ENCODE data around the gene RBP5. TPM values are rescaled to one million over a fixed set of nuclear protein-coding genes. Genes with fewer than 3 reads are reported as not detected.

Gene RBP5
- total RNA-seq, 1 experiment from 2014 or later: not detected

GRCh38 chr12:7136676-7137075, 8.0 kb upstream of the RBP5 start:
- ChIA-PET POLR2A (ENCODE audit: low non-redundant PET) (no interaction called here), CTCF (no interaction called here)
- Histone ChIP-seq H3K36me3 (ENCODE audit: insufficient read depth, low read length, poor library complexity, severe bottlenecking) (no peaks in the 10 kb centered on the region), H3K27ac (ENCODE audit: low read depth, low read length, poor library complexity, severe bottlenecking) (no peak overlapping the region), H3K4me1 (ENCODE audit: insufficient read depth, low read length, poor library complexity, severe bottlenecking) (no peaks in the 10 kb centered on the region), H3K27me3 (replicated peaks; ENCODE audit: insufficient read depth, low read depth, low read length, poor library complexity) (no peaks in the 10 kb centered on the region), H3K4me3 (ENCODE audit: low read depth, low read length, poor library complexity, severe bottlenecking) (no peak overlapping the region), H3K9me3 (ENCODE audit: low read depth, low read length, poor library complexity, severe bottlenecking) (no peaks in the 10 kb centered on the region)
- no peak for DNase-seq (ENCODE audit: low spot score)
- intact Hi-C loops (cut with micrococcal nuclease; ENCODE audit: unreplicated experiment): no loop called here
- no TSS peak for BruUV-seq (replicated peaks)
- TF ChIP-seq, protein P1, sequence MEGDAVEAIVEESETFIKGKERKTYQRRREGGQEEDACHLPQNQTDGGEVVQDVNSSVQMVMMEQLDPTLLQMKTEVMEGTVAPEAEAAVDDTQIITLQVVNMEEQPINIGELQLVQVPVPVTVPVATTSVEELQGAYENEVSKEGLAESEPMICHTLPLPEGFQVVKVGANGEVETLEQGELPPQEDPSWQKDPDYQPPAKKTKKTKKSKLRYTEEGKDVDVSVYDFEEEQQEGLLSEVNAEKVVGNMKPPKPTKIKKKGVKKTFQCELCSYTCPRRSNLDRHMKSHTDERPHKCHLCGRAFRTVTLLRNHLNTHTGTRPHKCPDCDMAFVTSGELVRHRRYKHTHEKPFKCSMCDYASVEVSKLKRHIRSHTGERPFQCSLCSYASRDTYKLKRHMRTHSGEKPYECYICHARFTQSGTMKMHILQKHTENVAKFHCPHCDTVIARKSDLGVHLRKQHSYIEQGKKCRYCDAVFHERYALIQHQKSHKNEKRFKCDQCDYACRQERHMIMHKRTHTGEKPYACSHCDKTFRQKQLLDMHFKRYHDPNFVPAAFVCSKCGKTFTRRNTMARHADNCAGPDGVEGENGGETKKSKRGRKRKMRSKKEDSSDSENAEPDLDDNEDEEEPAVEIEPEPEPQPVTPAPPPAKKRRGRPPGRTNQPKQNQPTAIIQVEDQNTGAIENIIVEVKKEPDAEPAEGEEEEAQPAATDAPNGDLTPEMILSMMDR (conservative IDR thresholded peaks at IDR 0.05; ENCODE audit: low read depth, low read length): no peak
- TF ChIP-seq EZH2 (IDR thresholded peaks at IDR 0.05; ENCODE audit: borderline replicate concordance, low read depth, low read length, poor library complexity, severe bottlenecking): no peak

DNA sequence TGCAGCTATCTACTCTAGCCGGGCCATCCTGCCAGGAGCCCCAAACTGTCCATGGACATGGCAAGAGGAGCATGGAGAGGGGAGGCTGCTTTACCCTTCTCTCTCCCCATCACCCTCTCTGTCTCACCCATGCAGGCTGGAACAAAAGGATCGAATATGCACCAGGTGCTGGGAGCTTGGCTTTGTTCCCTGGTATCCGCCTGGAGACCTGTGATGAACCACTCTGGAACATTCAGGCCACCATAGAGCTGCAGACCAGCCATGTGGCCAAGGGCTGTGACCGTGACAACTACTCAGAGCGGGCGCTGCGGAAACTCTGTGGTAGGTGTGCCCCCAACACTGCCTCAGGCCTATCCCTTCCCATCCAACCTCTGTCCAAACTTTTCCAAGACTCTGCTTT, 7.4 kb upstream of the RBP5 start:
- no peaks in the 10 kb centered on the region for H3K36me3 ChIP-seq (ENCODE audit: insufficient read depth, low read length, poor library complexity, severe bottlenecking)
- DNase-seq (ENCODE audit: low spot score): no peak
- H3K4me1 ChIP-seq (ENCODE audit: insufficient read depth, low read length, poor library complexity, severe bottlenecking): no peaks in the 10 kb centered on the region
- no peaks in the 10 kb centered on the region for H3K9me3 ChIP-seq (ENCODE audit: low read depth, low read length, poor library complexity, severe bottlenecking)
- CTCF ChIA-PET: no interaction called here
- no peak overlapping the region for H3K27ac ChIP-seq (ENCODE audit: low read depth, low read length, poor library complexity, severe bottlenecking)
- no peak overlapping the region for H3K4me3 ChIP-seq (ENCODE audit: low read depth, low read length, poor library complexity, severe bottlenecking)
- H3K27me3 ChIP-seq (replicated peaks; ENCODE audit: insufficient read depth, low read depth, low read length, poor library complexity): no peaks in the 10 kb centered on the region
- POLR2A ChIA-PET (ENCODE audit: low non-redundant PET): no interaction called here
- BruUV-seq (replicated peaks): no TSS peak
- TF ChIP-seq, protein P1 (conservative IDR thresholded peaks at IDR 0.05; ENCODE audit: low read depth, low read length): no peak
- no peak for TF ChIP-seq EZH2 (IDR thresholded peaks at IDR 0.05; ENCODE audit: borderline replicate concordance, low read depth, low read length, poor library complexity, severe bottlenecking)
- intact Hi-C loops (cut with micrococcal nuclease; ENCODE audit: unreplicated experiment): no loop called here

DNA sequence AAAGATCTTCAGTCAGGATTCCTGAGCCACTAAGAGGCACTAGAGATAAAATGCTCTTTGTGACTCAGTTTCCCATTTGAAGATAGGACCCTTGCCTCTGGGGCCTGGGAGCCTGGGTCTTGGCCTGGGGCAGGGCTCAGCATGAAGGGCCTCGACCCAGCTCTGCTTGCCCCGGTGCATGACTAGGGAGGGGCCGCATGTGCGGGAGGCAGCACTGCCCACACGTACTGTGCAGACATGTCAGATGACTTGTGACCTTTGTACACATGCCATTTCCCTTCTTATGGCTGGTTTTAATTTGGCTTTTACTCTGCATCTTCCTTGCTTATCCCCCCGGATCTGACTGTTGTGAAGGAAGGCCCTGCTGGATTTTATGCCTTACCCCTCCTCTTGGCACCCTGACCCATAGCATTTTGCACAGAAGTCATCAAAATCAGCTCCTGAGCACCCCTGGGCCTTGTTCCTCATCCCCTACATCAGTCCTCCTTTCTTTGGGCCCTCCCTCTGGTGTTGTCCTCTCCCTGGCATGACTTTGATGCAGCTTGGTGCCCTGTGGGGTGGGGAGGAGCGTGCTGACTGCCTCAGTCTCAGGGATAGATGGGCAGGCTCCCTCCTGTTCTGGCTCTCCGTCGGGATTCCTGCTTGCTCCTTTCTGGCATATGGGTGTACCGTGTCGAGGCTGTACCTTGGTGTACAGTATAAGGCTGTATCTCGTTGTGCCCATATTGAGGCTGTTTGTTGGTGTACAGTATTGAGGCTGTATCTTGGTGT, 5.9 kb upstream of the RBP5 start:
- no peaks in the 10 kb centered on the region for H3K27me3 ChIP-seq (replicated peaks; ENCODE audit: insufficient read depth, low read depth, low read length, poor library complexity)
- H3K9me3 ChIP-seq (ENCODE audit: low read depth, low read length, poor library complexity, severe bottlenecking): no peaks in the 10 kb centered on the region
- no peaks in the 10 kb centered on the region for H3K36me3 ChIP-seq (ENCODE audit: insufficient read depth, low read length, poor library complexity, severe bottlenecking)
- H3K27ac ChIP-seq (ENCODE audit: low read depth, low read length, poor library complexity, severe bottlenecking): no peak overlapping the region
- CTCF ChIA-PET: no interaction called here
- POLR2A ChIA-PET (ENCODE audit: low non-redundant PET): no interaction called here
- no peak overlapping the region for H3K4me3 ChIP-seq (ENCODE audit: low read depth, low read length, poor library complexity, severe bottlenecking)
- TF ChIP-seq, protein P1 (conservative IDR thresholded peaks at IDR 0.05; ENCODE audit: low read depth, low read length): no peak
- no peak for TF ChIP-seq EZH2 (IDR thresholded peaks at IDR 0.05; ENCODE audit: borderline replicate concordance, low read depth, low read length, poor library complexity, severe bottlenecking)
- intact Hi-C loops (cut with micrococcal nuclease; ENCODE audit: unreplicated experiment): no loop called here
- DNase-seq (ENCODE audit: low spot score): no peak
- no peaks in the 10 kb centered on the region for H3K4me1 ChIP-seq (ENCODE audit: insufficient read depth, low read length, poor library complexity, severe bottlenecking)
- no TSS peak for BruUV-seq (replicated peaks)

All from A673 (cell line).